ENCODE measurements around the gene ZNF101.
A peak's percentile ranks its signal among the peaks of the same experiment; 100 is the strongest.
"Not testable (repeated sequence)": the region's sequence is repeated elsewhere in the genome, so short reads cannot be mapped to it uniquely, and the experiment has no call there.

The ZNF101 gene

DNA sequence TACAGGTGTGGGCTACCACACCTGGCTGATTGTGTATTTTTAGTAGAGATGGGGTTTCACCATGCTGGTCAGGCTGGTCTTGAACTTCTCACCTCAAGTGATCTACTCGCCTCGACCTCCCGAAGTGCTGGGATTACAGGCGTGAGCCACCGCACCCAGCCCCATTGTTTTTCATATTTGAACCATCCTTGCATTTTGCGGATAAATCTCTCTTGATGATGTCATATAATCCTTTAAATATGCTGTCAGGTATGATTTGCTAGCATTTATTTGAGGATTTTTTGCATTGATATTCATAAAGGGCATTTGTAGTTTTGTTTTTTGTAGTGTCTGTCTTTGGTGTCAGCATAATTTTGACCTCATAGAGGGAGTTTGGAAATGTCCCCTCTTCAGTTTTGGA lies 5.7 kb downstream of the ZNF101 start:
- Histone ChIP-seq H3K27me3 (ENCODE audit: insufficient read depth, low read length) (no peaks in the 10 kb centered on the region), H2AFZ (ENCODE audit: insufficient read depth, low read length, poor library complexity) (no peak overlapping the region), H3K18ac (ENCODE audit: low read length) (no peak overlapping the region), H3K23ac (ENCODE audit: low read length) (no peak overlapping the region), H3K36me3 (ENCODE audit: control insufficient read depth in 1 of 2, insufficient read depth in 2 of 2, low read length in 2 of 2) (peaks cover 16 to 19% of the 10 kb centered on the region in 2 experiments), H4K8ac (ENCODE audit: low read depth, low read length) (no peak overlapping the region), H3K79me2 (ENCODE audit: control insufficient read depth, insufficient read depth, low read length, poor library complexity) (no peaks in the 10 kb centered on the region), H3K4ac (ENCODE audit: low read depth, low read length) (no peak overlapping the region), H3K79me1 (ENCODE audit: low read length) (no peaks in the 10 kb centered on the region), H4K12ac (ENCODE audit: low read depth, low read length) (no peak overlapping the region), H2BK5ac (ENCODE audit: low read depth, low read length, poor library complexity) (no peak overlapping the region), H3K27ac (ENCODE audit: low read depth, low read length) (no peak overlapping the region), H2BK120ac (ENCODE audit: insufficient read depth, low read length, poor library complexity) (no peak overlapping the region), H3K9me3 (ENCODE audit: insufficient read depth, low read depth, low read length) (peaks cover 6% of the 10 kb centered on the region), H4K91ac (ENCODE audit: low read depth, low read length) (no peak overlapping the region), H3K14ac (ENCODE audit: low read length) (no peak overlapping the region), H3K4me2 (ENCODE audit: low read length) (no peak overlapping the region), H2AK5ac (ENCODE audit: low read length) (no peak overlapping the region), H3K4me1 (ENCODE audit: control insufficient read depth in 1 of 2, insufficient read depth in 2 of 2, low read length in 2 of 2) (peaks cover 10 to 13% of the 10 kb centered on the region in 2 experiments), H2BK12ac (ENCODE audit: low read length) (no peak overlapping the region), H3K4me3 (ENCODE audit: low read depth, low read length) (no peak overlapping the region), H3K9ac (ENCODE audit: low read length) (no peak overlapping the region)
- no peak for DNase-seq
- no CpG with 5 or more reads among the region's 6 CpGs for WGBS (ENCODE audit: extremely low coverage, insufficient coverage, insufficient read length)

DNA sequence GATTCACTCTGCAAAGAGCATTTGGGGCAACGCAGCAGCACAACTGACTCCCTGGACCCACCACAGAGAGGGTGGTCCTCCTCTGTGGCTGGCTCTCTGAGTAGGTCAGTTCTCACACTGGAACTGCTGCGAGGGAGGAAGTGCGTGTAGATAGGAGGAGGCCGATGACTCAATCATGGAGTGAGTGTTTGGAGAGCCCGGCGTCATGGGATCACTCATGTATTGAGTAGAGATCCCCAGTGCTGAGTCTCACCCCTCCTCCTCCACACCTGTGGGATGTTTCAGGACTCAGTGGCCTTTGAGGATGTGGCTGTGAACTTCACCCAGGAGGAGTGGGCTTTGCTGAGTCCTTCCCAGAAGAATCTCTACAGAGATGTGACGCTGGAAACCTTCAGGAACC lies 8.9 kb downstream of the ZNF101 start:
- Histone ChIP-seq H3K23ac (ENCODE audit: low read length) (no peak overlapping the region), H3K4me1 (ENCODE audit: control insufficient read depth in 1 of 2, insufficient read depth in 2 of 2, low read length in 2 of 2) (peaks cover 0 to 2% of the 10 kb centered on the region in 2 experiments), H3K36me3 (ENCODE audit: control insufficient read depth in 1 of 2, insufficient read depth in 2 of 2, low read length in 2 of 2) (peaks cover 27 to 30% of the 10 kb centered on the region in 2 experiments), H3K9ac (ENCODE audit: low read length) (no peak overlapping the region), H4K91ac (ENCODE audit: low read depth, low read length) (no peak overlapping the region), H4K12ac (ENCODE audit: low read depth, low read length) (no peak overlapping the region), H3K4me2 (ENCODE audit: low read length) (no peak overlapping the region), H3K14ac (ENCODE audit: low read length) (no peak overlapping the region), H3K27ac (ENCODE audit: low read depth, low read length) (no peak overlapping the region), H3K27me3 (ENCODE audit: insufficient read depth, low read length) (no peaks in the 10 kb centered on the region), H2BK120ac (ENCODE audit: insufficient read depth, low read length, poor library complexity) (no peak overlapping the region), H2AFZ (ENCODE audit: insufficient read depth, low read length, poor library complexity) (no peak overlapping the region), H3K79me2 (ENCODE audit: control insufficient read depth, insufficient read depth, low read length, poor library complexity) (no peaks in the 10 kb centered on the region), H4K8ac (ENCODE audit: low read depth, low read length) (no peak overlapping the region), H3K9me3 (ENCODE audit: insufficient read depth, low read depth, low read length) (peaks cover 8% of the 10 kb centered on the region), H3K4ac (ENCODE audit: low read depth, low read length) (no peak overlapping the region), H3K79me1 (ENCODE audit: low read length) (no peaks in the 10 kb centered on the region), H2BK12ac (ENCODE audit: low read length) (no peak overlapping the region), H2AK5ac (ENCODE audit: low read length) (no peak overlapping the region), H3K4me3 (ENCODE audit: low read depth, low read length) (no peak overlapping the region), H2BK5ac (ENCODE audit: low read depth, low read length, poor library complexity) (no peak overlapping the region), H3K18ac (ENCODE audit: low read length) (no peak overlapping the region)
- DNase-seq: no peak
- no CpG with 5 or more reads among the region's 7 CpGs for WGBS (ENCODE audit: extremely low coverage, insufficient coverage, insufficient read length)

DNA sequence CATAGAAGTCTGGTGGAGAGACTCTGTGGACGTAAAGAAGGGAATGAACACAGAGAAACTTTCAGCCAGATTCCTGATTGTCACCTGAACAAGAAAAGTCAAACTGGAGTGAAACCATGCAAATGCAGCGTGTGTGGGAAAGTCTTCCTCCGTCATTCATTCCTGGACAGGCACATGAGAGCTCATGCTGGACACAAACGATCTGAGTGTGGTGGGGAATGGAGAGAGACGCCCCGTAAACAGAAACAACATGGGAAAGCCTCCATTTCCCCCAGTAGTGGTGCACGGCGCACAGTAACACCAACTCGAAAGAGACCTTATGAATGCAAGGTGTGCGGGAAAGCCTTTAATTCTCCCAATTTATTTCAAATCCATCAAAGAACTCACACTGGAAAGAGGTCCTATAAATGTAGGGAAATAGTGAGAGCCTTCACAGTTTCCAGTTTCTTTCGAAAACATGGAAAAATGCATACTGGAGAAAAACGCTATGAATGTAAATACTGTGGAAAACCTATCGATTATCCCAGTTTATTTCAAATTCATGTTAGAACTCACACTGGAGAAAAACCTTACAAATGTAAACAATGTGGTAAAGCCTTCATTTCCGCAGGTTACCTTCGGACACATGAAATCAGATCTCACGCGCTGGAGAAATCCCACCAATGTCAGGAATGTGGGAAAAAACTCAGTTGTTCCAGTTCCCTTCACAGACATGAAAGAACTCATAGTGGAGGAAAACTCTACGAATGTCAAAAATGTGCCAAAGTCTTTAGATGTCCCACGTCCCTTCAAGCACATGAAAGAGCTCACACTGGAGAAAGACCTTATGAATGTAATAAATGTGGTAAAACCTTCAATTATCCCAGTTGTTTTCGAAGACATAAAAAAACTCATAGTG lies 10.8 kb downstream of the ZNF101 start:
- Histone ChIP-seq H3K18ac (ENCODE audit: low read length) (no peak overlapping the region), H3K9me3 (ENCODE audit: insufficient read depth, low read depth, low read length) (peaks cover 8% of the 10 kb centered on the region), H3K79me1 (ENCODE audit: low read length) (no peaks in the 10 kb centered on the region), H3K36me3 (ENCODE audit: control insufficient read depth in 1 of 2, insufficient read depth in 2 of 2, low read length in 2 of 2) (peaks cover 26 to 27% of the 10 kb centered on the region in 2 experiments), H3K79me2 (ENCODE audit: control insufficient read depth, insufficient read depth, low read length, poor library complexity) (no peaks in the 10 kb centered on the region), H2BK12ac (ENCODE audit: low read length) (no peak overlapping the region), H2AK5ac (ENCODE audit: low read length) (no peak overlapping the region), H4K91ac (ENCODE audit: low read depth, low read length) (no peak overlapping the region), H3K9ac (ENCODE audit: low read length) (peak overlapping the region; percentile 29), H4K8ac (ENCODE audit: low read depth, low read length) (no peak overlapping the region), H2AFZ (ENCODE audit: insufficient read depth, low read length, poor library complexity) (no peak overlapping the region), H4K12ac (ENCODE audit: low read depth, low read length) (no peak overlapping the region), H3K27me3 (ENCODE audit: insufficient read depth, low read length) (no peaks in the 10 kb centered on the region), H2BK120ac (ENCODE audit: insufficient read depth, low read length, poor library complexity) (no peak overlapping the region), H3K23ac (ENCODE audit: low read length) (no peak overlapping the region), H3K4me3 (ENCODE audit: low read depth, low read length) (no peak overlapping the region), H3K27ac (ENCODE audit: low read depth, low read length) (no peak overlapping the region), H3K4ac (ENCODE audit: low read depth, low read length) (no peak overlapping the region), H3K14ac (ENCODE audit: low read length) (no peak overlapping the region), H3K4me2 (ENCODE audit: low read length) (no peak overlapping the region), H3K4me1 (ENCODE audit: control insufficient read depth in 1 of 2, insufficient read depth in 2 of 2, low read length in 2 of 2) (peaks cover 0 to 2% of the 10 kb centered on the region in 2 experiments), H2BK5ac (ENCODE audit: low read depth, low read length, poor library complexity) (no peak overlapping the region)
- DNase-seq: peak; percentile 78 to 97
- no CpG with 5 or more reads among the region's 20 CpGs for WGBS (ENCODE audit: extremely low coverage, insufficient coverage, insufficient read length)

DNA sequence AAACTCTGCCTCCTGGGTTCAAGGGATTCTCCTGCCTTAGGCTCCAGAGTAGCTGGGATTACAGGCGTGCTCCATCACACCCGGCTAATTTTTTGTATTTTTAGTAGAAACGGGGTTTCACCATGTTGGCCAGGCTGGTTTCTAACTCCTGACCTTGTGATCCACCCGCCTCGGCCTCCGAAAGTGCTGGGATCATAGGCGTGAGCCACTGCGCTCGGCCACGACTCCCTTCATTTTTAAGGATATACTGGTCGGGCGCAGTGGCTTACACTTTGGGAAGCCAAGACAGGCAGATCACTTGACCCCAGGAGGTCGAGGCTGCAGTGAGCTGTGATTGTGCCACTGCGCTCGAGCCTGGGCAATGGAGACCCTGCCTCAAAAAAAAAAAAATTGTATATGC lies 17.5 kb downstream of the ZNF101 start:
- H3K9ac ChIP-seq (ENCODE audit: low read length); H2AK5ac ChIP-seq (ENCODE audit: low read length); H2BK120ac ChIP-seq (ENCODE audit: insufficient read depth, low read length, poor library complexity); H3K4me3 ChIP-seq (ENCODE audit: low read depth, low read length); H3K23ac ChIP-seq (ENCODE audit: low read length); H3K4me1 ChIP-seq (ENCODE audit: control insufficient read depth in 1 of 2, insufficient read depth in 2 of 2, low read length in 2 of 2); H4K8ac ChIP-seq (ENCODE audit: low read depth, low read length); H3K9me3 ChIP-seq (ENCODE audit: insufficient read depth, low read depth, low read length); DNase-seq; H3K4ac ChIP-seq (ENCODE audit: low read depth, low read length); H3K27me3 ChIP-seq (ENCODE audit: insufficient read depth, low read length); H2BK12ac ChIP-seq (ENCODE audit: low read length); H4K91ac ChIP-seq (ENCODE audit: low read depth, low read length); H2BK5ac ChIP-seq (ENCODE audit: low read depth, low read length, poor library complexity); H3K14ac ChIP-seq (ENCODE audit: low read length); H3K18ac ChIP-seq (ENCODE audit: low read length); H3K27ac ChIP-seq (ENCODE audit: low read depth, low read length); H4K12ac ChIP-seq (ENCODE audit: low read depth, low read length); H3K36me3 ChIP-seq (ENCODE audit: control insufficient read depth in 1 of 2, insufficient read depth in 2 of 2, low read length in 2 of 2); H3K79me1 ChIP-seq (ENCODE audit: low read length); H3K4me2 ChIP-seq (ENCODE audit: low read length); H2AFZ ChIP-seq (ENCODE audit: insufficient read depth, low read length, poor library complexity); H3K79me2 ChIP-seq (ENCODE audit: control insufficient read depth, insufficient read depth, low read length, poor library complexity): not testable (repeated sequence)
- no CpG with 5 or more reads among the region's 15 CpGs for WGBS (ENCODE audit: extremely low coverage, insufficient coverage, insufficient read length)
